H9 (cell line): ENCODE data around the gene ADAMTS15. TPM values are rescaled to one million over a fixed set of nuclear protein-coding genes. Genes with fewer than 3 reads are reported as not detected.

ENCODE experiments used
- DNase-seq: peaks from one replicate; pipeline ENCODE4 v3.0.0-alpha.2; 2017
- H2AFZ ChIP-seq: one replicate; pipeline ENCODE4 v1.6.1; 2013; ENCODE audit warnings: mild to moderate bottlenecking, low read length, control low read depth, moderate library complexity
- H2AK5ac ChIP-seq: 2 replicates; pipeline ENCODE4 v1.6.1; 2013; ENCODE audit warnings: low read length, control low read depth, mixed read lengths; ENCODE audit not compliant: insufficient read length
- H2BK120ac ChIP-seq: one replicate; pipeline ENCODE4 v1.6.1; 2013; ENCODE audit warnings: low read depth, mild to moderate bottlenecking, low read length, control low read depth, inconsistent platforms; ENCODE audit not compliant: poor library complexity, severe bottlenecking
- H2BK12ac ChIP-seq: 2 replicates; pipeline ENCODE4 v1.6.1; 2013; ENCODE audit warnings: low read length, control low read depth, mixed read lengths, low read depth; ENCODE audit not compliant: insufficient read length
- H2BK15ac ChIP-seq: 2 replicates; pipeline ENCODE4 v1.6.1; 2013; ENCODE audit warnings: low read depth, low read length, control low read depth
- H2BK20ac ChIP-seq: one replicate; pipeline ENCODE4 v1.6.1; 2013; ENCODE audit warnings: low read depth, mild to moderate bottlenecking, low read length, control low read depth, inconsistent platforms; ENCODE audit not compliant: poor library complexity, severe bottlenecking
- H2BK5ac ChIP-seq: 2 replicates; pipeline ENCODE4 v1.6.1; 2013; ENCODE audit warnings: low read length, control low read depth, mixed read lengths; ENCODE audit not compliant: insufficient read length
- H3K14ac ChIP-seq: 2 replicates; pipeline ENCODE4 v1.6.1; 2013; ENCODE audit warnings: low read length, control low read depth; ENCODE audit not compliant: insufficient read depth
- H3K18ac ChIP-seq: 2 replicates; pipeline ENCODE4 v1.6.1; 2013; ENCODE audit warnings: low read depth, mild to moderate bottlenecking, mixed read lengths, low read length, control low read depth; ENCODE audit not compliant: insufficient read length
- H3K23ac ChIP-seq: 2 replicates; pipeline ENCODE4 v1.6.1; 2013; ENCODE audit warnings: low read length, control low read depth, mixed read lengths, low read depth; ENCODE audit not compliant: insufficient read length
- H3K23me2 ChIP-seq: 2 replicates; pipeline ENCODE4 v1.6.1; 2013; ENCODE audit warnings: low read depth, mild to moderate bottlenecking, mixed read lengths, low read length, control low read depth; ENCODE audit not compliant: insufficient read length, poor library complexity, severe bottlenecking
- H3K27ac ChIP-seq: 2 replicates; pipeline ENCODE4 v1.5.1; 2013; ENCODE audit warnings: low read length, control low read depth, mixed read lengths, low read depth; ENCODE audit not compliant: insufficient read length
- H3K27me3 ChIP-seq: 2 replicates; pipeline ENCODE4 v1.6.1; 2013; ENCODE audit warnings: low read length, control low read depth, inconsistent platforms; ENCODE audit not compliant: insufficient read depth
- H3K4ac ChIP-seq: 2 replicates; pipeline ENCODE4 v1.6.1; 2013; ENCODE audit warnings: low read depth, mild to moderate bottlenecking, control low read depth, inconsistent platforms, low read length, moderate library complexity
- H3K4me1 ChIP-seq: 2 replicates; pipeline ENCODE4 v1.6.1; 2013; ENCODE audit warnings: low read length, control low read depth, inconsistent platforms; ENCODE audit not compliant: insufficient read depth
- H3K4me2 ChIP-seq: 2 replicates; pipeline ENCODE4 v1.6.1; 2013; ENCODE audit warnings: low read length, control low read depth, mixed read lengths; ENCODE audit not compliant: insufficient read length, insufficient read depth
- H3K56ac ChIP-seq: 2 replicates; pipeline ENCODE4 v1.6.1; 2013; ENCODE audit warnings: low read depth, mild to moderate bottlenecking, mixed read lengths, low read length, control low read depth; ENCODE audit not compliant: insufficient read length
- H3K79me1 ChIP-seq: 2 replicates; pipeline ENCODE4 v1.6.1; 2013; ENCODE audit warnings: low read depth, mild to moderate bottlenecking, moderate library complexity, low read length, control low read depth, inconsistent platforms; ENCODE audit not compliant: insufficient read depth, poor library complexity, severe bottlenecking
- H3K79me2 ChIP-seq: 2 replicates; pipeline ENCODE4 v1.6.1; 2013; ENCODE audit warnings: low read length, control low read depth, inconsistent platforms; ENCODE audit not compliant: insufficient read depth
- H3K9ac ChIP-seq: 2 replicates; pipeline ENCODE4 v1.6.1; 2013; ENCODE audit warnings: low read length, control low read depth, mixed read lengths; ENCODE audit not compliant: insufficient read length; ENCODE audit errors: extremely low read depth
- H3K9me3 ChIP-seq: one replicate; pipeline ENCODE4 v1.6.1; 2013; ENCODE audit warnings: low read depth, low read length, inconsistent platforms; ENCODE audit not compliant: control insufficient read depth
- H3T11ph ChIP-seq: one replicate; pipeline ENCODE4 v1.6.1; 2013; ENCODE audit warnings: mild to moderate bottlenecking, low read length, control low read depth, inconsistent platforms
- H4K20me1 ChIP-seq: one replicate; pipeline ENCODE4 v1.6.1; 2013; ENCODE audit not compliant: control insufficient read depth, insufficient read length, insufficient read depth
- H4K5ac ChIP-seq: 2 replicates; pipeline ENCODE4 v1.6.1; 2013; ENCODE audit warnings: low read depth, mild to moderate bottlenecking, mixed read lengths, low read length, control low read depth; ENCODE audit not compliant: insufficient read length
- H4K8ac ChIP-seq: replicated peaks from 2 replicates; pipeline ENCODE4 v1.6.1; 2013; ENCODE audit warnings: low read length, control low read depth, mixed read lengths, low read depth; ENCODE audit not compliant: insufficient read length
- H4K91ac ChIP-seq: 2 replicates; pipeline ENCODE4 v1.6.1; 2013; ENCODE audit warnings: low read depth, mild to moderate bottlenecking, moderate library complexity, mixed read lengths, low read length, control low read depth; ENCODE audit not compliant: insufficient read length
- H3K27ac Mint-ChIP-seq, 3 experiments: 2 replicates in 2 of 3; 3 replicates in 1 of 3; pipeline ENCODE4 v1.8.0; 2020 to 2021; ENCODE audit warnings: mixed read lengths in 3 of 3, mild to moderate bottlenecking in 1 of 3, moderate library complexity in 1 of 3
- H3K27me3 Mint-ChIP-seq: 2 replicates; pipeline ENCODE4 v1.8.0; 2021; ENCODE audit warnings: low read depth, mild to moderate bottlenecking, moderate library complexity, mixed read lengths
- H3K36me3 Mint-ChIP-seq, 3 experiments: 2 replicates in 2 of 3; 3 replicates in 1 of 3; pipeline ENCODE4 v1.8.0; 2020 to 2021; ENCODE audit warnings: low read depth in 3 of 3, mixed read lengths in 3 of 3; ENCODE audit not compliant: insufficient read depth in 1 of 3
- H3K4me1 Mint-ChIP-seq, 2 experiments: 2 replicates each; pipeline ENCODE4 v1.8.0; 2020; ENCODE audit warnings: mixed read lengths in 2 of 2
- H3K4me3 Mint-ChIP-seq, 2 experiments: 2 replicates in 1 of 2; 3 replicates in 1 of 2; pipeline ENCODE4 v1.8.0; 2020 to 2021; ENCODE audit warnings: mild to moderate bottlenecking in 2 of 2, mixed read lengths in 2 of 2, moderate library complexity in 1 of 2
- H3K9me3 Mint-ChIP-seq, 2 experiments: 2 replicates in 1 of 2; 3 replicates in 1 of 2; pipeline ENCODE4 v1.8.0; 2020; ENCODE audit warnings: mild to moderate bottlenecking in 2 of 2, mixed read lengths in 2 of 2, moderate library complexity in 1 of 2
- WGBS: extraction: QIAGEN DNeasy Blood & Tissue Kit; methylation state at CpG from one replicate; pipeline ENCODE4 v1.1.7; 2013; ENCODE audit warnings: missing lambda C conversion rate, low lambda C conversion rate, mixed read lengths; ENCODE audit not compliant: insufficient read length; ENCODE audit errors: extremely low coverage; 5-methylcytosine and 5-hydroxymethylcytosine counted together
- total RNA-seq: library from RNA; stranded (reverse); gene quantifications from 2 replicates; pipeline ENCODE4 v1.2.1, GENCODE V29; 2021
- TF ChIP-seq, protein P1 (sequence below): fragments of 200-600 bp; sonication (generic); conservative IDR thresholded peaks from 3 replicates; pipeline ENCODE4 v1.8.0; 2021; ENCODE audit warnings: antibody characterized with exemption, mild to moderate bottlenecking

Gene ADAMTS15
- total RNA-seq, 1 experiment from 2014 or later = 1.3 TPM

DNA sequence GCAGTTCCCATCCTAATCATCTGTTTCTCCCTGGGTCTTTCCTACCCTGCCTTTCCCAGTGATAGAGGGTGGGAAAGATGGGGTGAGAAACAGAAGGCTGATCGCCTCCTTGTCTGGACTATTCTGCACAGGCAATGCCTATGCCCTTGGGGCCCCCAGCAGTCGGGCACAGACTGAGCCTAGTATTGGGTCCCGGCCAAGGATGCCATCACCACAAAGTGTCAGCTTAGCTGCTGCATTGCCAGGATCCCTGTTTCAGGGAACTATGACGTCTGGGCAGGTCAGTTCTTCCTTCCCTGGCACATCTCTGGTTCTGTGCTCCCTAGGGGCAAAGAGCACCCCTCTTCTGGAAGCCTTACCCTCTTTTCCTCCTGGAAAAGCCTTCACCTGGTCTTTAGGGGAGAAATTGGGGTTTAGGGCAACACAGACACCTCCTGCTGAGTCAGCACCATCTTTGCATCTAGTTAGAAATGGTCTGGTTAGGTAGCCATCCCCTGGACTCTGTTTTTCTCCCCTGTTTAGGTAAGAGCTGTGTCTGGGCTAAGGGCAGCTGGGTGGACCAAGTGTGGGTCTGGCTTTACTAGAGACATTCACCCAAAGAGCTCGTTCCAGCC lies 22.1 kb upstream of the ADAMTS15 start:
- Mint-ChIP-seq H3K9me3 (peaks cover 0 to 2% of the 10 kb centered on the region in 2 experiments; a peak in 2 of 5 replicates), H3K27ac (no peak overlapping the region), H3K36me3 (peaks cover 0 to 21% (median 2%) of the 10 kb centered on the region in 3 experiments; a peak in 4 of 7 replicates), H3K4me1 (peaks cover 18 to 24% of the 10 kb centered on the region in 2 experiments), H3K27me3 (peaks cover 55% of the 10 kb centered on the region), H3K4me3 (peak overlapping the region; percentile 55 to 82; a peak in 3 of 5 replicates)
- H3K27ac ChIP-seq = no peak overlapping the region
- peaks cover 3% of the 10 kb centered on the region; the same call in 1 of the 2 replicates for H3K4me1 ChIP-seq
- H4K5ac ChIP-seq = no peak overlapping the region
- no peak overlapping the region for H4K91ac ChIP-seq
- H2AK5ac ChIP-seq = no peak overlapping the region
- H3K4ac ChIP-seq = no peak overlapping the region
- no peak overlapping the region for H3K9ac ChIP-seq
- H3K27me3 ChIP-seq = peaks cover 12% of the 10 kb centered on the region
- H3K56ac ChIP-seq = no peak overlapping the region
- H4K8ac ChIP-seq = no peak overlapping the region
- H3K4me2 ChIP-seq = peak overlapping the region; percentile 23
- H3T11ph ChIP-seq = no peak overlapping the region
- H3K23me2 ChIP-seq = peaks cover 11% of the 10 kb centered on the region
- no peaks in the 10 kb centered on the region for H3K9me3 ChIP-seq
- no peak overlapping the region for H2BK15ac ChIP-seq
- no peaks in the 10 kb centered on the region for H4K20me1 ChIP-seq
- no peak overlapping the region for H2BK20ac ChIP-seq
- H2AFZ ChIP-seq = no peak overlapping the region
- no peak overlapping the region for H2BK120ac ChIP-seq
- no peaks in the 10 kb centered on the region for H3K79me2 ChIP-seq
- H2BK12ac ChIP-seq = no peak overlapping the region
- no CpG with 5 or more reads among the region's 5 CpGs for WGBS
- TF ChIP-seq, protein P1, sequence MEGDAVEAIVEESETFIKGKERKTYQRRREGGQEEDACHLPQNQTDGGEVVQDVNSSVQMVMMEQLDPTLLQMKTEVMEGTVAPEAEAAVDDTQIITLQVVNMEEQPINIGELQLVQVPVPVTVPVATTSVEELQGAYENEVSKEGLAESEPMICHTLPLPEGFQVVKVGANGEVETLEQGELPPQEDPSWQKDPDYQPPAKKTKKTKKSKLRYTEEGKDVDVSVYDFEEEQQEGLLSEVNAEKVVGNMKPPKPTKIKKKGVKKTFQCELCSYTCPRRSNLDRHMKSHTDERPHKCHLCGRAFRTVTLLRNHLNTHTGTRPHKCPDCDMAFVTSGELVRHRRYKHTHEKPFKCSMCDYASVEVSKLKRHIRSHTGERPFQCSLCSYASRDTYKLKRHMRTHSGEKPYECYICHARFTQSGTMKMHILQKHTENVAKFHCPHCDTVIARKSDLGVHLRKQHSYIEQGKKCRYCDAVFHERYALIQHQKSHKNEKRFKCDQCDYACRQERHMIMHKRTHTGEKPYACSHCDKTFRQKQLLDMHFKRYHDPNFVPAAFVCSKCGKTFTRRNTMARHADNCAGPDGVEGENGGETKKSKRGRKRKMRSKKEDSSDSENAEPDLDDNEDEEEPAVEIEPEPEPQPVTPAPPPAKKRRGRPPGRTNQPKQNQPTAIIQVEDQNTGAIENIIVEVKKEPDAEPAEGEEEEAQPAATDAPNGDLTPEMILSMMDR = no peak
- H3K18ac ChIP-seq = no peak overlapping the region
- H3K79me1 ChIP-seq = no peaks in the 10 kb centered on the region
- no peak overlapping the region for H3K23ac ChIP-seq
- no peak overlapping the region for H2BK5ac ChIP-seq
- no peak overlapping the region for H3K14ac ChIP-seq
- DNase-seq = no peak
